DND-41 (cell line): ENCODE results near the gene P2RY2.
A peak's percentile ranks its signal among the peaks of the same experiment; 100 is the strongest.

Experiments
- ATAC-seq: fragments of 200-7000 bp; cut with Tn5 transposase; 3 replicates; pipeline ENCODE4 v1.9.1; 2021; ENCODE audit warnings: low read depth; ENCODE audit not compliant: insufficient read depth
- DNase-seq: peaks from one replicate; pipeline ENCODE4 v3.0.0-alpha.2; 2020
- H2AFZ ChIP-seq: 2 replicates; pipeline ENCODE4 v1.6.0; 2012; ENCODE audit warnings: low read depth, low read length
- H3K27ac ChIP-seq: 2 replicates; pipeline ENCODE4 v1.5.1; 2012; ENCODE audit warnings: low read length, inconsistent platforms
- H3K27me3 ChIP-seq: fragments of 200-600 bp; sonication (generic); 2 replicates; pipeline ENCODE4 v1.6.0; 2012; ENCODE audit warnings: low read length, mild to moderate bottlenecking, inconsistent platforms; ENCODE audit not compliant: insufficient read depth, poor library complexity
- H3K36me3 ChIP-seq: 2 replicates; pipeline ENCODE4 v1.5.1; 2012; ENCODE audit warnings: low read length, inconsistent platforms; ENCODE audit not compliant: insufficient read depth
- H3K4me1 ChIP-seq: 2 replicates; pipeline ENCODE4 v1.5.1; 2012; ENCODE audit warnings: mild to moderate bottlenecking, low read length; ENCODE audit not compliant: insufficient read depth
- H3K4me2 ChIP-seq: 2 replicates; pipeline ENCODE4 v1.6.0; 2012; ENCODE audit warnings: mild to moderate bottlenecking, moderate library complexity, low read length, inconsistent platforms; ENCODE audit not compliant: insufficient read depth
- H3K4me3 ChIP-seq, 2 experiments: fragments of 200-600 bp in 1 of 2; shearing (Covaris generic) in 1 of 2; 2 replicates each; pipeline ENCODE4 v1.5.1; 2012 to 2016; ENCODE audit warnings: inconsistent platforms in 2 of 2, low read length in 2 of 2, mild to moderate bottlenecking in 2 of 2, low read depth in 1 of 2, moderate library complexity in 1 of 2
- H3K79me2 ChIP-seq: 2 replicates; pipeline ENCODE4 v1.6.0; 2012; ENCODE audit warnings: low read length, inconsistent platforms; ENCODE audit not compliant: insufficient read depth
- H3K9ac ChIP-seq: 2 replicates; pipeline ENCODE4 v1.6.0; 2012; ENCODE audit warnings: low read depth, mild to moderate bottlenecking, inconsistent platforms, low read length, moderate library complexity
- H3K9me3 ChIP-seq: 2 replicates; pipeline ENCODE4 v1.5.1; 2012; ENCODE audit warnings: low read length, moderate library complexity, mild to moderate bottlenecking, inconsistent platforms; ENCODE audit not compliant: insufficient read depth, severe bottlenecking
- H4K20me1 ChIP-seq: 2 replicates; pipeline ENCODE4 v1.6.0; 2012; ENCODE audit warnings: low read length; ENCODE audit not compliant: insufficient read depth
- CTCF ChIP-seq: IDR thresholded peaks from 2 replicates; pipeline ENCODE4 v1.5.1; 2012; ENCODE audit warnings: borderline replicate concordance, low read length, moderate library complexity, mild to moderate bottlenecking; ENCODE audit not compliant: poor library complexity, severe bottlenecking; ENCODE audit errors: extremely low read depth
- EZH2 ChIP-seq: IDR thresholded peaks from 3 replicates; pipeline ENCODE4 v1.6.1; 2012; ENCODE audit warnings: borderline replicate concordance, low read depth, mild to moderate bottlenecking, moderate library complexity, low read length, inconsistent platforms; ENCODE audit not compliant: severe bottlenecking

The P2RY2 gene

GRCh38 chr11:73242251-73243092 is 24.4 kb downstream of the P2RY2 start:
- no peaks in the 10 kb centered on the region for H3K27me3 ChIP-seq
- ATAC-seq (peak; percentile 97), DNase-seq (peak; percentile 83)
- H3K4me3 ChIP-seq = no peak overlapping the region; a peak in 1 of 4 replicates
- peak overlapping the region; percentile 74 for H2AFZ ChIP-seq
- no peak overlapping the region for H3K9ac ChIP-seq
- no peaks in the 10 kb centered on the region for H3K9me3 ChIP-seq
- no peaks in the 10 kb centered on the region for H3K36me3 ChIP-seq
- TF ChIP-seq CTCF (peak; percentile 99), EZH2 (no peak)
- no peaks in the 10 kb centered on the region for H4K20me1 ChIP-seq
- H3K79me2 ChIP-seq = no peaks in the 10 kb centered on the region
- peaks cover 9% of the 10 kb centered on the region for H3K4me1 ChIP-seq
- H3K27ac ChIP-seq = 0 out of 2 replicates have a peak overlapping the region, but pooled peaks have one; percentile 34
- H3K4me2 ChIP-seq = peak overlapping the region; percentile 45

GRCh38 chr11:73243093-73243485 is 25.0 kb downstream of the P2RY2 start:
- Histone ChIP-seq H3K36me3 (no peaks in the 10 kb centered on the region), H4K20me1 (no peaks in the 10 kb centered on the region), H3K9me3 (no peaks in the 10 kb centered on the region), H3K4me1 (peaks cover 9% of the 10 kb centered on the region), H3K9ac (no peak overlapping the region), H3K4me3 (no peak overlapping the region), H3K4me2 (peak overlapping the region; percentile 45), H3K79me2 (no peaks in the 10 kb centered on the region), H3K27me3 (no peaks in the 10 kb centered on the region), H3K27ac (no peak overlapping the region), H2AFZ (no peak overlapping the region)
- no peak for ATAC-seq
- DNase-seq = no peak
- no peak for TF ChIP-seq CTCF
- no peak for TF ChIP-seq EZH2

- no peak for DNase-seq
- no peak overlapping the region for H3K4me2 ChIP-seq
- ATAC-seq = no peak
Measured at GRCh38 chr11:73244589-73245240, 26.6 kb downstream of the P2RY2 start.

More at GRCh38 chr11:73244589-73245240, 26.6 kb downstream of the P2RY2 start:
- H3K27ac ChIP-seq = no peak overlapping the region
- no peak for TF ChIP-seq EZH2
- no peak for TF ChIP-seq CTCF
- H3K9me3 ChIP-seq = no peaks in the 10 kb centered on the region
- H4K20me1 ChIP-seq = no peaks in the 10 kb centered on the region
- H2AFZ ChIP-seq = no peak overlapping the region
- H3K36me3 ChIP-seq = no peaks in the 10 kb centered on the region
- H3K9ac ChIP-seq = no peak overlapping the region
- H3K4me3 ChIP-seq = no peak overlapping the region
- no peaks in the 10 kb centered on the region for H3K79me2 ChIP-seq
- H3K27me3 ChIP-seq = no peaks in the 10 kb centered on the region
- H3K4me1 ChIP-seq = peaks cover 9% of the 10 kb centered on the region
